BLaER1 (cell line): ENCODE data around the gene IFNL4.
"Not testable (repeated sequence)": the region's sequence is repeated elsewhere in the genome, so short reads cannot be mapped to it uniquely, and the experiment has no call there.

Experiments used
- H3K27ac ChIP-seq: shearing (Covaris generic); formaldehyde crosslinking; 2 replicates; pipeline ENCODE4 v1.8.1; 2022
- H3K27me3 ChIP-seq: shearing (Covaris generic); formaldehyde crosslinking; 2 replicates; pipeline ENCODE4 v1.8.1; 2022
- H3K36me3 ChIP-seq: shearing (Covaris generic); formaldehyde crosslinking; 2 replicates; pipeline ENCODE4 v1.8.1; 2022
- H3K4me1 ChIP-seq: shearing (Covaris generic); formaldehyde crosslinking; 2 replicates; pipeline ENCODE4 v1.8.1; 2022
- H3K4me2 ChIP-seq: shearing (Covaris generic); formaldehyde crosslinking; 2 replicates; pipeline ENCODE4 v1.8.1; 2022
- H3K4me3 ChIP-seq: shearing (Covaris generic); formaldehyde crosslinking; 2 replicates; pipeline ENCODE4 v1.8.1; 2022
- H3K9ac ChIP-seq: shearing (Covaris generic); formaldehyde crosslinking; 2 replicates; pipeline ENCODE4 v1.8.1; 2022
- H3K9me3 ChIP-seq: shearing (Covaris generic); formaldehyde crosslinking; 2 replicates; pipeline ENCODE4 v1.8.1; 2022
- H4K20me1 ChIP-seq: shearing (Covaris generic); formaldehyde crosslinking; 2 replicates; pipeline ENCODE4 v1.8.1; 2022
- Cebpa-rat ChIP-seq: shearing (Covaris generic); IDR thresholded peaks from 2 replicates; pipeline ENCODE4 v1.8.1; 2022

The IFNL4 gene

DNA sequence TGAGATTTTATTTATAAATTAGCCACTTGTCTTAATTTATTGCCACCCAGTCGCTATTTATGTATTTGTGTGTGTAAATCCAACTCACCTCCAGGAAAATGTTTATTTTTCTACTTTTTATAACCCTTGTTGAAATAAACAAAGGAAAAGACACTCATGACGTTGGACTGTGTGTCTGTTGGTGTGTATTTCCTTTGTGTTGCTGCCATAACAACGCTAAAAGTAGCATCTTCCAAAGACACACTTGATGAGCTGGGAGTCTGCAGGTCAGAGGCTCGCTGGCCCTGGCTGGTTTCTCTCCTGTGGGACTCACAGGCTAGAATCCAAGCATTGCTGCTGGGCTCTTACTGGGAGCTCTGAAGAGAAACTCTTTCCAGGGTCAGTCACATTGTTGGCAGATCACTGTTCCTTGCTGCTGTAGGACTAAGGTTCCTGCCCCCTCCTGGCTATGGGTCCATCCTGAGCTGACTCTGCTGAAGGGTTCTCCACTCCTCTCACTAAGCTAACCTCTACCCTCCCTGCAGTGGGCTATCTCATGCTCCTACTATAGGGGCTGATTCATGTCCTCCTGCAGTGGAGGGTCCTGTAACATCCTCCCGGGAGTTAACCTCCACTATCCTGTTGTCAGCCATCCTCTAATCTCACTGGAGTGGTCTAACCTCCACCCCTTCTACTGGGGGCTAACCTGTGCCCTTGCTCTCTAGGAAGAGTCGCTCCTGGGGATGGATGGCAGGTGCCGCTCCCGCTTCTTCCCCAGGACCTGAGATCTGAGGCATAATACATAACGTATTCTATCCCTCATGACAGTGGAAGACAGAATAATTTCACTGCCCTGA lies 21.6 kb upstream of the IFNL4 start:
- TF ChIP-seq Cebpa-rat = no peak
- Histone ChIP-seq H3K4me2 (peak overlapping the region; percentile 24; the same call in 1 of the 2 replicates), H3K27ac (no peak overlapping the region)

DNA sequence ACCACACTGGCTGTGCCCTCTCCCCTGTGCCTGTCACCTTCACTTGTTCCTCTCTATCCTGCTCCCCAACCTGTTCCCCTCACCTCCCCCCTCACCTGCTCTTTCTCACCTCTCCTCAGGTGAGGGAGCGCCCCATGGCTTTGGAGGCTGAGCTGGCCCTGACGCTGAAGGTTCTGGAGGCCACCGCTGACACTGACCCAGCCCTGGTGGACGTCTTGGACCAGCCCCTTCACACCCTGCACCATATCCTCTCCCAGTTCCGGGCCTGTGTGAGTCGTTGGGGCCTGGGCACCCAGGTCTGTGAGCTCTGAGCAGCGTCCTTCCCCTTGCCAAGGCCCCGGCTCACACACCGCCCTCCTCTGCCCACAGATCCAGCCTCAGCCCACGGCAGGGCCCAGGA lies 20.7 kb upstream of the IFNL4 start:
- not testable (repeated sequence) for H3K4me2 ChIP-seq, H4K20me1 ChIP-seq, H3K36me3 ChIP-seq, H3K4me3 ChIP-seq, H3K27ac ChIP-seq, H3K9ac ChIP-seq, H3K27me3 ChIP-seq, H3K9me3 ChIP-seq
- peaks cover 21% of the 10 kb centered on the region for H3K4me1 ChIP-seq

More for the DNA sequence above, 21.6 kb upstream of the IFNL4 start:
- Histone ChIP-seq H4K20me1 (no peaks in the 10 kb centered on the region), H3K36me3 (no peaks in the 10 kb centered on the region), H3K4me1 (peaks cover 15% of the 10 kb centered on the region), H3K9me3 (peaks cover under 1% of the 10 kb centered on the region), H3K9ac (no peak overlapping the region), H3K4me3 (no peak overlapping the region), H3K27me3 (no peaks in the 10 kb centered on the region)

DNA sequence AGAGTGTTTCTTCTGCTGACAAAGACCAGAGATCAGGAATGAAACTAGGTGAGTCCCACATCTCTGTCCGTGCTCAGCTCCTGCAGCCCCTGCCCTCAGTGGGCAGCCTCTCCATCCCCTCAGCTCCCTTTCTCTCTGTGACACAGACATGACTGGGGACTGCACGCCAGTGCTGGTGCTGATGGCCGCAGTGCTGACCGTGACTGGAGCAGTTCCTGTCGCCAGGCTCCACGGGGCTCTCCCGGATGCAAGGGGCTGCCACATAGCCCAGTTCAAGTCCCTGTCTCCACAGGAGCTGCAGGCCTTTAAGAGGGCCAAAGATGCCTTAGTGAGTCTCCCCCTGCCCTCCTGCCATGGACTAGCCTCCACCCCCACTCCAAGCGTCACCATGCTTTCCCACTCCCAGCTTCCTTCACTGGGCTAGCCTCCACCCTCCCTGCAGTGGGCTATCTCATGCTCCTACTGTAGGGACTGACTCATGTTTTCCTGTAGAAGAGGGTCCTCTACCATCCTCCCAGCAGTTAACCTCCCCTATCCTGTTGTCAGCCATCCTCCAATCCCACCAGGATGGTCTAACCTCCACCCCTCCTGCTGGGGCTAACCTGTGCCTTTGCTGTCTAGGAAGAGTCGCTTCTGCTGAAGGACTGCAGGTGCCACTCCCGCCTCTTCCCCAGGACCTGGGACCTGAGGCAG lies 20.0 kb upstream of the IFNL4 start:
- Histone ChIP-seq H3K27me3 (peaks cover 14% of the 10 kb centered on the region), H3K9me3 (peaks cover 13% of the 10 kb centered on the region), H3K4me1 (peaks cover 28% of the 10 kb centered on the region)
- H3K9ac ChIP-seq, H3K27ac ChIP-seq, H3K4me2 ChIP-seq, H3K4me3 ChIP-seq, H4K20me1 ChIP-seq, H3K36me3 ChIP-seq: not testable (repeated sequence)

DNA sequence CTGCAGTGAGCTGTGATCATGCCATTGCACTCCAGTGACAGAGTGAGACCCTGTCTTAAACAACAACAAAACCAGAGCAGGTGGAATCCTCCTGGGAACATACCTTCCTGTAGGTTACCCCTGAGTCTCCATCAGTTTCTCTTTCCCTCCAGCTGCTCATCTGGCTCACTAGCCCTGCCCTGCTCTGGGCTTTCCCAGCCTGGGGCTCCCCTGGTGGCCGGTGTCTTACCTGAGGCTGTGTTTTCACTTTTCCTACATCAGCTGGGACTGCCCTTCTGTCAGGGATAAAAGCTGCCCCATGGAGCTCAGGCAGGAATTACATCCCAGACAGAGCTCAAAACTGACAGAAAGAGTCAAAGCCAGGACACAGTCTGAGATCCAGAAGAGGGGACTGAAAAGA lies 19.4 kb upstream of the IFNL4 start, which contains the start of gene IFNL2:
Gene IFNL2, plus strand, starts transcription at position 312 of the 400 bp plus-strand sequence. CDS start 173 bp downstream, outside the sequence.
- H3K27ac ChIP-seq = not testable (repeated sequence)

DNA sequence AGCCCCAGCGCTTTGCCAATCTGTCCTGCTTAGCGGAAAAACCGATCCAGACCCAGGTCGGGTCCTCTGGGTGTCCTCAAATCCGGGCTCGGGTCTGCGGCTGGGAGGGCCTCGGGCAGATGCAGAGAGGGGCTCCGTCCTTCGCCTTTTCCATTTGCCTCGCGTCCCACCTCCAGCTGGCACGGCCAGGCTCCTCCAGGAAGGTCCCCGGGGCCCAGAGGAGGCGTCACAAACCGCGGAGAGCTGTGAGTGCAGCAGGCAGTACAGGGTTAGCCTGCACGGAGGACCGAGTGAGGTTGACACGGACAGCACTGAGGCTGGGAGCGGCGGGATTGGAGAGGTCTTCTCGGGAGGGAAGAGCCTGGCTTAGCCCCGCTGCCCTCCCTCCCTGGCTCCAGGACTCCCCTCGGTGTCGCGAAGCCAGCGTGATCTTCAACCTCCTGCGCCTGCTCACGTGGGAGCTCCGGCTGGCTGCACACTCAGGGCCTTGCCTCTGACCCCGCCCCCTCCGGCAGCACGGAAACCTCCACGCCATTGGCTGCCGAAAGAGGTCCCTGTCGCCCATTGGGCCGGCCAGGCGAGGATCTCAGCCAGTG lies 16.8 kb upstream of the IFNL4 start:
- Histone ChIP-seq H3K36me3 (no peaks in the 10 kb centered on the region), H3K4me1 (peaks cover 45% of the 10 kb centered on the region), H3K9me3 (peaks cover 13% of the 10 kb centered on the region), H3K27me3 (peaks cover 15% of the 10 kb centered on the region), H3K27ac (no peak overlapping the region), H3K4me2 (peak overlapping the region; percentile 71), H3K4me3 (no peak overlapping the region), H3K9ac (no peak overlapping the region), H4K20me1 (no peaks in the 10 kb centered on the region)
- no peak for TF ChIP-seq Cebpa-rat

More for the DNA sequence above, 19.4 kb upstream of the IFNL4 start, which contains the start of gene IFNL2:
- not testable (repeated sequence) for H3K9ac ChIP-seq, H3K36me3 ChIP-seq, H4K20me1 ChIP-seq, H3K4me2 ChIP-seq, H3K4me3 ChIP-seq
- H3K27me3 ChIP-seq = peaks cover 15% of the 10 kb centered on the region
- H3K9me3 ChIP-seq = peaks cover 13% of the 10 kb centered on the region
- H3K4me1 ChIP-seq = peaks cover 34% of the 10 kb centered on the region

DNA sequence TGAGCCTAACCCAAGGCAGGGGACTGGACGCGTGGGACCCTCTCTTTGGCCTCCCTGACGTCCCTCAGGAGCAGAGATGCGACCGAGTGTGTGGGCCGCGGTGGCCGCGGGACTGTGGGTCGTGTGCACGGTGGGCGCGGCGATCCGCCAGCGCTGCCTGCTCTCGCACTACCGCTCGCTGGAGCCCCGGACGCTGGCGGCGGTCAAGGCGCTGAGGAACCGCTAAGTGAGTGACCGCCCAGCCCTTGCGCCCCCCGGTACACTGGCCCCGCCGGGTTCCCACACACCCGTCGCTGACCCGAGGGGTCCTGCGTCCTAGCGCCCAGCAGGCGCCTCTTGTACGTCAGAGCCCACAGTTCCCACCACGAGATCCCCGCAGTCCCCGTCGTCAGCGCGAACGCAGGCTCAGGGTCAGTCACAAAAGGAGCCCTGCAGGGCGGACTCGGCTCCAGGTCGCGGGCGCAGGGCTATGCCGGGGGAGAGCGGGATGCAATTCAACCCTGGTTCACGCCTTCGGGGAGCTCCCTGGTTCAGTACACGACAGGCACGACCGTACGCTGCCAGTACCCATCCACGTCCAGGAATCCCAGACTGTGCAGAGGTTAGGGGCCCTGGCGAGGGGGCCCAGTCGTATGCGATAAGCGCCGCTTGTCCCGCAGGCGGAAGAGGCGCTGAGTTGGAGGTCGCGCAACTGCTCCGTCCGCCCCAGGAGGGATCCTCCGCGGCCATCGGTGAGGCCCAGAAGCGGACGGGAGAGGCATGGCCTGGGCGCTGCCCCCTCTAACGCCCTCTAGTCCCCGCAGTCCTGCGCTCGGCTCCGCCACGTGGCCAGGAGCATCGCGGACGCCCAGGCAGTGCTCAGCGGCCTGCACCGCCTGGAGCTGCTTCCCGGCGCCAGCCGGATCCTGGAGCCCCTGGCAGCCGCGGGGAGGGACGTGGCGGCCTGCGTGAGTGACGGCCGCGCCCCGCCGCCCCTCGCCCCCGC lies 15.9 kb upstream of the IFNL4 start:
- H3K4me2 ChIP-seq = peak overlapping the region; percentile 71
- H4K20me1 ChIP-seq = no peaks in the 10 kb centered on the region
- H3K4me1 ChIP-seq = peaks cover 38% of the 10 kb centered on the region
- H3K27ac ChIP-seq = 0 out of 2 replicates have a peak overlapping the region, but pooled peaks have one; percentile 2
- peaks cover 13% of the 10 kb centered on the region for H3K9me3 ChIP-seq
- H3K4me3 ChIP-seq = no peak overlapping the region
- H3K9ac ChIP-seq = no peak overlapping the region
- H3K27me3 ChIP-seq = peaks cover 15% of the 10 kb centered on the region
- TF ChIP-seq Cebpa-rat = no peak
- H3K36me3 ChIP-seq = no peaks in the 10 kb centered on the region

DNA sequence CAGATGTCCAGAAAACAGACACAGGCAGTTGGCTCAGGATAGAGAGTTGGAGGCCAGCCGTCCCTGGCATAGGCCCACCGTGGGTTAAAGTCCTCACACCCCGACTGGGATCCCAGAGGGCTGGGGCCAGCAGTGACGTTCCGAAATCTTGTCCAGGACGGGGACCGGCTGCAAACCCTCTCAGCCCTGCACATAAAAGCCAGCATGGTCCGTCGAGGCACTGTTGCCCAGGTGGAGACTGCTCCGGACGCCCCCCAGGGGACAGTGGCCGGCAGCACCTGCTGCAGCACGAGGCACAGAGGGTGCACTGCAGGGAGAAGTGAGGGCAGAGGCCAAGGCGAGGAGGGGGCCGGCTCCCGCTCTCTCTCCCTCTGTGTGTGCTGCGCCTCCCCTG lies 15.3 kb upstream of the IFNL4 start:
- no peak for TF ChIP-seq Cebpa-rat
- no peak overlapping the region for H3K9ac ChIP-seq
- H4K20me1 ChIP-seq = no peaks in the 10 kb centered on the region
- H3K9me3 ChIP-seq = peaks cover 13% of the 10 kb centered on the region
- peaks cover 15% of the 10 kb centered on the region for H3K27me3 ChIP-seq
- H3K27ac ChIP-seq = 0 out of 2 replicates have a peak overlapping the region, but pooled peaks have one; percentile 2
- H3K36me3 ChIP-seq = no peaks in the 10 kb centered on the region
- H3K4me2 ChIP-seq = peak overlapping the region; percentile 71
- H3K4me3 ChIP-seq = no peak overlapping the region
- H3K4me1 ChIP-seq = peaks cover 40% of the 10 kb centered on the region

DNA sequence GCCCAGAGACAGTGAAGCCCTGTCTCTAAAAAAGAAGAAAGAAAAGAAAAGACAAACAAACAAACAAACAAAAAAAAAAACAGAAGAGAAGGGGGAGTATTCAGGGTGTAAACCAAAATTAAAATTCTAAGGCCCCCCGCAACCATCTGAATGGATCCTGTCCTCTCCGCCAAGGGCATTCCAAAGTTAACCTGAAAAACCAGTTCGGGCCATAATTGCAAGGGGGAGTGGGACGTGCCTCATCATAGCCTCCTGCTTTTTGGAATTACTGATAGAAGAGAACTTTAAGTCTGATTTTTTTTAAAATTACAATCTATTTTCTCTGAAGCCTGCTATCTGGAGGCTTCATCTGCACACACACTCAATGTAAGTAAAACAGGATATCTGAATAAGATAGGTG lies 13.8 kb upstream of the IFNL4 start:
- H3K27me3 ChIP-seq = peaks cover 15% of the 10 kb centered on the region
- no peak overlapping the region for H3K4me3 ChIP-seq
- H3K4me2 ChIP-seq = peak overlapping the region; percentile 71
- no peak for TF ChIP-seq Cebpa-rat
- H3K9ac ChIP-seq = no peak overlapping the region
- no peaks in the 10 kb centered on the region for H3K36me3 ChIP-seq
- H3K9me3 ChIP-seq = peaks cover 15% of the 10 kb centered on the region
- peaks cover 54% of the 10 kb centered on the region for H3K4me1 ChIP-seq
- no peaks in the 10 kb centered on the region for H4K20me1 ChIP-seq
- H3K27ac ChIP-seq = no peak overlapping the region

DNA sequence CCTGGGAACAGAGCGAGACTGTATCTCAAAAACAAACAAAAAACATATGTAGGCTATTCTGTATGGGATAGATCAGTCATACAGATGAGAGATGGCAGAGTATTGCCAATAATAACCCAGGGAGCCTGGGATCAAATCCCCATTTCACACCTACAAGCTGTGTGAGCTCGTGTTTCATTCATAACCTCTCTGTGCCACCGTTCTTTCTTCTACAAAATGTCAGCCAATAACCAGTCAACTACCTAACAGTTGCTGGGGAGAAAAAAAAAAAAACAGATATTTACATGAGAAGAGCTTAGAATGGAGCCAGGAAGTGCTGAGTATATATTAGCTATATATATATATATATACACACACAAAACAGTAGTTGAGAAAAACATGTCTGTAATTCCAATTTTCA lies 13.0 kb upstream of the IFNL4 start:
- no peaks in the 10 kb centered on the region for H3K36me3 ChIP-seq
- no peak for TF ChIP-seq Cebpa-rat
- no peak overlapping the region for H3K4me2 ChIP-seq
- H3K4me1 ChIP-seq = peaks cover 60% of the 10 kb centered on the region
- no peak overlapping the region for H3K9ac ChIP-seq
- no peak overlapping the region for H3K4me3 ChIP-seq
- H4K20me1 ChIP-seq = no peaks in the 10 kb centered on the region
- peaks cover 23% of the 10 kb centered on the region for H3K9me3 ChIP-seq
- no peak overlapping the region for H3K27ac ChIP-seq
- H3K27me3 ChIP-seq = peaks cover 15% of the 10 kb centered on the region
